HEK293 (cell line): Measurements from ENCODE around the gene SLC16A10.

Experiments
- CTCF ChIA-PET: fragments of 350-600 bp; formaldehyde crosslinking; extraction: SDS; loops from one replicate; lab custom pipeline; 2021; ENCODE audit warnings: antibody characterized with exemption; lab: Yijun Ruan, JAX
- POLR2A ChIA-PET: fragments of 300-600 bp; formaldehyde crosslinking; extraction: SDS; loops from one replicate; lab custom pipeline; 2020; ENCODE audit warnings: antibody characterized with exemption, inconsistent platforms; lab: Yijun Ruan, JAX
- H3K27ac ChIP-seq: fragments of 200-500 bp; sonication (Bioruptor generic); 2 replicates; pipeline ENCODE4 v1.5.1; 2014; ENCODE audit warnings: low read depth, low read length, control low read depth, inconsistent platforms; ENCODE audit errors: extremely low read depth
- H3K36me3 ChIP-seq, 2 experiments: fragments of 200-500 bp in 1 of 2; sonication (Bioruptor generic) in 1 of 2; 1 replicate in 1 of 2; 2 replicates in 1 of 2; pipeline ENCODE4 v1.5.1; 2014 to 2017; ENCODE audit warnings: inconsistent platforms in 2 of 2, low read length in 2 of 2; ENCODE audit not compliant: control insufficient read depth in 2 of 2, insufficient read depth in 1 of 2
- H3K4me1 ChIP-seq: fragments of 200-500 bp; sonication (Bioruptor generic); 2 replicates; pipeline ENCODE4 v1.5.1; 2014; ENCODE audit warnings: mild to moderate bottlenecking, low read length, inconsistent platforms; ENCODE audit not compliant: control insufficient read depth, insufficient read depth
- H3K4me3 ChIP-seq: 2 replicates; pipeline ENCODE4 v1.5.1; 2011; ENCODE audit warnings: low read depth, mild to moderate bottlenecking, control low read depth, low read length, moderate library complexity
- H3K9me3 ChIP-seq: fragments of 200-500 bp; sonication (Bioruptor generic); 2 replicates; pipeline ENCODE4 v1.5.1; 2014; ENCODE audit warnings: low read depth, low read length, inconsistent platforms; ENCODE audit not compliant: control insufficient read depth, insufficient read depth
- FEZF1 ChIP-seq: fragments of 450-650 bp; formaldehyde crosslinking; IDR thresholded peaks from 2 replicates; pipeline ENCODE4 v1.5.1; 2016; ENCODE audit warnings: missing biosample characterization, missing genetic modification characterization
- HOXD13 ChIP-seq: sonication (generic); formaldehyde crosslinking; IDR thresholded peaks from 2 replicates; pipeline ENCODE4 v1.8.0; 2022; ENCODE audit warnings: missing genetic modification reagents, borderline replicate concordance
- KLF1 ChIP-seq: fragments of 450-650 bp; formaldehyde crosslinking; IDR thresholded peaks from 2 replicates; pipeline ENCODE4 v1.5.1; 2016; ENCODE audit warnings: missing biosample characterization, missing genetic modification characterization
- TRIM28 ChIP-seq: IDR thresholded peaks from 2 replicates; pipeline ENCODE4 v1.6.1; 2011; ENCODE audit warnings: low read length, control low read depth, borderline replicate concordance
- ZNF121 ChIP-seq: fragments of 450-650 bp; formaldehyde crosslinking; IDR thresholded peaks from 2 replicates; pipeline ENCODE4 v1.5.1; 2016; ENCODE audit warnings: missing biosample characterization, missing genetic modification characterization
- ZNF223 ChIP-seq: fragments of 450-650 bp; formaldehyde crosslinking; IDR thresholded peaks from 2 replicates; pipeline ENCODE4 v1.5.1; 2016; ENCODE audit warnings: missing biosample characterization, missing genetic modification characterization
- ZNF292 ChIP-seq: fragments of 450-650 bp; formaldehyde crosslinking; IDR thresholded peaks from 2 replicates; pipeline ENCODE4 v1.5.1; 2016; ENCODE audit warnings: low read depth, missing biosample characterization, missing genetic modification characterization, borderline replicate concordance
- ZNF324 ChIP-seq: fragments of 450-650 bp; formaldehyde crosslinking; IDR thresholded peaks from 2 replicates; pipeline ENCODE4 v1.5.1; 2016; ENCODE audit warnings: missing biosample characterization, missing genetic modification characterization
- ZNF37A ChIP-seq: fragments of 450-650 bp; IDR thresholded peaks from 2 replicates; pipeline ENCODE4 v1.5.1; 2018; ENCODE audit warnings: missing biosample characterization, missing genetic modification characterization
- ZNF433 ChIP-seq: fragments of 450-650 bp; formaldehyde crosslinking; IDR thresholded peaks from 2 replicates; pipeline ENCODE4 v1.5.1; 2016; ENCODE audit warnings: missing biosample characterization, missing genetic modification characterization, low read depth
- ZNF529 ChIP-seq: fragments of 450-650 bp; formaldehyde crosslinking; IDR thresholded peaks from 2 replicates; pipeline ENCODE4 v1.5.1; 2017; ENCODE audit warnings: missing genetic modification characterization, missing biosample characterization; ENCODE audit not compliant: insufficient replicate concordance
- ZNF558 ChIP-seq: fragments of 450-650 bp; formaldehyde crosslinking; IDR thresholded peaks from 2 replicates; pipeline ENCODE4 v1.5.1; 2016; ENCODE audit warnings: missing biosample characterization, missing genetic modification characterization
- ZNF585B ChIP-seq: fragments of 450-650 bp; formaldehyde crosslinking; IDR thresholded peaks from 2 replicates; pipeline ENCODE4 v1.5.1; 2016; ENCODE audit warnings: missing biosample characterization, missing genetic modification characterization
- ZNF610 ChIP-seq: fragments of 450-650 bp; formaldehyde crosslinking; IDR thresholded peaks from 2 replicates; pipeline ENCODE4 v1.5.1; 2016; ENCODE audit warnings: missing biosample characterization, missing genetic modification characterization, borderline replicate concordance
- ZNF626 ChIP-seq: fragments of 450-650 bp; sonication (Bioruptor Pico); formaldehyde crosslinking; IDR thresholded peaks from 2 replicates; pipeline ENCODE4 v1.5.1; 2018; ENCODE audit warnings: missing biosample characterization, missing genetic modification characterization, inconsistent platforms
- ZNF629 ChIP-seq: fragments of 450-650 bp; formaldehyde crosslinking; IDR thresholded peaks from 2 replicates; pipeline ENCODE4 v1.5.1; 2017; ENCODE audit warnings: missing biosample characterization, missing genetic modification characterization
- ZNF654 ChIP-seq: fragments of 450-650 bp; formaldehyde crosslinking; IDR thresholded peaks from 2 replicates; pipeline ENCODE4 v1.5.1; 2016; ENCODE audit warnings: low read depth, missing biosample characterization, missing genetic modification characterization
- ZNF76 ChIP-seq: fragments of 450-650 bp; formaldehyde crosslinking; IDR thresholded peaks from 2 replicates; pipeline ENCODE4; 2016; ENCODE audit warnings: low read depth, missing biosample characterization, missing genetic modification characterization, borderline replicate concordance
- ZXDB ChIP-seq: fragments of 450-650 bp; formaldehyde crosslinking; IDR thresholded peaks from 2 replicates; pipeline ENCODE4 v1.5.1; 2016; ENCODE audit warnings: missing biosample characterization, missing genetic modification characterization
- TF ChIP-seq, protein P1 (sequence below): fragments of 450-650 bp; formaldehyde crosslinking; IDR thresholded peaks from 2 replicates; pipeline ENCODE4 v1.5.1; 2017; ENCODE audit warnings: missing biosample characterization, missing genetic modification characterization
- TF ChIP-seq, protein P2 (sequence below): fragments of 450-650 bp; formaldehyde crosslinking; IDR thresholded peaks from 2 replicates; pipeline ENCODE4 v1.5.1; 2016; ENCODE audit warnings: missing biosample characterization, missing genetic modification characterization
- TF ChIP-seq, protein P3 (sequence below): fragments of 450-650 bp; formaldehyde crosslinking; IDR thresholded peaks from 2 replicates; pipeline ENCODE4 v1.5.1; 2016; ENCODE audit warnings: missing biosample characterization, missing genetic modification characterization
- TF ChIP-seq, protein P4 (sequence below): fragments of 450-650 bp; formaldehyde crosslinking; conservative IDR thresholded peaks from 2 replicates; pipeline ENCODE4 v1.5.1; 2016; ENCODE audit warnings: low read depth, missing biosample characterization, missing genetic modification characterization
- TF ChIP-seq, protein P5 (sequence below): fragments of 450-650 bp; formaldehyde crosslinking; IDR thresholded peaks from 2 replicates; pipeline ENCODE4 v1.5.1; 2016; ENCODE audit warnings: missing biosample characterization, missing genetic modification characterization

SLC16A10 gene

DNA sequence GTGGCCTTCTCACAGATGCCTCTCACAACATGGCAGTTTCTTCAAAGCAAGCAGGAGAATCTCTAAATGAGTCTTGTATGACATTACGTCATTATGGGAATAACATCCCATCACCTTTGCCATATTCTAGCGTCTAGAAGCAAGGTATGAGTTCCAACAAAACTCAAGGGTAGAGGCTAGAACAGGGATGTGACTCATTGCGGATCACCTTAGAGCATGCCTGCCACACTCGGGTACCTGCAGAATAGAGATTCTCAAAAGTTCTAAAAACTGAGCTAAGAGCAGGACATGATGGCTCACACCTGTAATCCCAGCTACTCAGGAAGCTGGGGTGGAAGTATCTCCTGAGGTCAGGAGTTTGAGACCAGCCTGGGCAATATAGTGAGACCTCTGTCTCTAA lies 182.8 kb downstream of the SLC16A10 start (continued):
- TF ChIP-seq ZNF433 (tag by site-specific recombination) (no peak), ZNF324 (tag by site-specific recombination) (no peak), ZNF121 (tag by site-specific recombination) (no peak), ZNF76 (no peak), ZNF629 (no peak), ZNF292 (no peak), ZXDB (tag by site-specific recombination) (no peak)
- TF ChIP-seq, protein P1, sequence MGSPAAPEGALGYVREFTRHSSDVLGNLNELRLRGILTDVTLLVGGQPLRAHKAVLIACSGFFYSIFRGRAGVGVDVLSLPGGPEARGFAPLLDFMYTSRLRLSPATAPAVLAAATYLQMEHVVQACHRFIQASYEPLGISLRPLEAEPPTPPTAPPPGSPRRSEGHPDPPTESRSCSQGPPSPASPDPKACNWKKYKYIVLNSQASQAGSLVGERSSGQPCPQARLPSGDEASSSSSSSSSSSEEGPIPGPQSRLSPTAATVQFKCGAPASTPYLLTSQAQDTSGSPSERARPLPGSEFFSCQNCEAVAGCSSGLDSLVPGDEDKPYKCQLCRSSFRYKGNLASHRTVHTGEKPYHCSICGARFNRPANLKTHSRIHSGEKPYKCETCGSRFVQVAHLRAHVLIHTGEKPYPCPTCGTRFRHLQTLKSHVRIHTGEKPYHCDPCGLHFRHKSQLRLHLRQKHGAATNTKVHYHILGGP (tag by site-specific recombination) = no peak
- TF ChIP-seq, all 188 proteins: peak for 0

DNA sequence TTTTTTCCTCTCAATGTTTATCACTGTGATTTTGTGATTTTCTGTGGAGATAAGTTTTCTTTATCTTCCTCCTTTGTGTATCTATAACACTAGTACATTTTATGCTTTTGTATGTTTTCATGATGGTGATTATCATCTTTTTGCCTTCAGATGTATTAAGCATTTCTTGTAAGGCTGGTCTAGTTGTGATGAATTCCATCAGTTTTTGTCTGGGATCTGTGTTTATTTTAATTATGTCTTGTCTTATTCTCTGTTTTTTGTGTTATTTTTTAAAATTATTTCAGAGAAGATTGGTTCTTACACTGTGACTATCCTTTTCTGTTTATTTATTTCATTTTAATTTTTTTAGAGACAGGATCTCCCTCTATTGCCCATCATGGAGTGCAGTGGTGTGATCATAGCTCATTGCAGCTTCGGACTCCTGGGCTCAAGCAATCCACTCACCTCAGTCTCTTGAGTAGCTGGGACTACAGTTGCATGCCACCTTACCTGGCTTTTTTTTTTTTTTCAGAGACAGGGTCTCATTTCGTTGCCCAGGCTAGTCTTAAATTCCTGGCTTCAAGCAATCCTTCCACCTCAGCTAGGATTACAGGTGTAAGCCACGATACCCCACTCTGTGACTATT lies 187.4 kb downstream of the SLC16A10 start:
- ChIA-PET POLR2A (no interaction called here), CTCF (interaction anchor here (0.5 kb wide), 1 partner anchor 1790 kb away, joined by 3 read pairs; no protein-coding TSS in a partner anchor)
- Histone ChIP-seq H3K4me3 (no peak overlapping the region), H3K9me3 (no peaks in the 10 kb centered on the region), H3K36me3 (peaks cover 45 to 77% of the 10 kb centered on the region in 2 experiments), H3K27ac (no peak overlapping the region), H3K4me1 (no peaks in the 10 kb centered on the region)
- TF ChIP-seq, protein P2, sequence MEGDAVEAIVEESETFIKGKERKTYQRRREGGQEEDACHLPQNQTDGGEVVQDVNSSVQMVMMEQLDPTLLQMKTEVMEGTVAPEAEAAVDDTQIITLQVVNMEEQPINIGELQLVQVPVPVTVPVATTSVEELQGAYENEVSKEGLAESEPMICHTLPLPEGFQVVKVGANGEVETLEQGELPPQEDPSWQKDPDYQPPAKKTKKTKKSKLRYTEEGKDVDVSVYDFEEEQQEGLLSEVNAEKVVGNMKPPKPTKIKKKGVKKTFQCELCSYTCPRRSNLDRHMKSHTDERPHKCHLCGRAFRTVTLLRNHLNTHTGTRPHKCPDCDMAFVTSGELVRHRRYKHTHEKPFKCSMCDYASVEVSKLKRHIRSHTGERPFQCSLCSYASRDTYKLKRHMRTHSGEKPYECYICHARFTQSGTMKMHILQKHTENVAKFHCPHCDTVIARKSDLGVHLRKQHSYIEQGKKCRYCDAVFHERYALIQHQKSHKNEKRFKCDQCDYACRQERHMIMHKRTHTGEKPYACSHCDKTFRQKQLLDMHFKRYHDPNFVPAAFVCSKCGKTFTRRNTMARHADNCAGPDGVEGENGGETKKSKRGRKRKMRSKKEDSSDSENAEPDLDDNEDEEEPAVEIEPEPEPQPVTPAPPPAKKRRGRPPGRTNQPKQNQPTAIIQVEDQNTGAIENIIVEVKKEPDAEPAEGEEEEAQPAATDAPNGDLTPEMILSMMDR (tag by site-specific recombination) = no peak
- TF ChIP-seq ZNF223 (tag by site-specific recombination) (no peak), TRIM28 (peak; percentile 87), ZNF37A (no peak), ZNF558 (tag by site-specific recombination) (0 out of 2 replicates have a peak, but pooled peaks have one; percentile 31), ZNF610 (tag by site-specific recombination) (0 out of 2 replicates have a peak, but pooled peaks have one; percentile 70), ZNF585B (tag by site-specific recombination) (0 out of 2 replicates have a peak, but pooled peaks have one; percentile 20), ZNF626 (tag by site-specific recombination) (peak; percentile 43; the same call in 1 of the 2 replicates), HOXD13 (CRISPR knock-in tag) (no peak), ZNF654 (no peak), ZNF529 (tag by site-specific recombination) (no peak), KLF1 (no peak), FEZF1 (no peak)
- TF ChIP-seq, protein P3, sequence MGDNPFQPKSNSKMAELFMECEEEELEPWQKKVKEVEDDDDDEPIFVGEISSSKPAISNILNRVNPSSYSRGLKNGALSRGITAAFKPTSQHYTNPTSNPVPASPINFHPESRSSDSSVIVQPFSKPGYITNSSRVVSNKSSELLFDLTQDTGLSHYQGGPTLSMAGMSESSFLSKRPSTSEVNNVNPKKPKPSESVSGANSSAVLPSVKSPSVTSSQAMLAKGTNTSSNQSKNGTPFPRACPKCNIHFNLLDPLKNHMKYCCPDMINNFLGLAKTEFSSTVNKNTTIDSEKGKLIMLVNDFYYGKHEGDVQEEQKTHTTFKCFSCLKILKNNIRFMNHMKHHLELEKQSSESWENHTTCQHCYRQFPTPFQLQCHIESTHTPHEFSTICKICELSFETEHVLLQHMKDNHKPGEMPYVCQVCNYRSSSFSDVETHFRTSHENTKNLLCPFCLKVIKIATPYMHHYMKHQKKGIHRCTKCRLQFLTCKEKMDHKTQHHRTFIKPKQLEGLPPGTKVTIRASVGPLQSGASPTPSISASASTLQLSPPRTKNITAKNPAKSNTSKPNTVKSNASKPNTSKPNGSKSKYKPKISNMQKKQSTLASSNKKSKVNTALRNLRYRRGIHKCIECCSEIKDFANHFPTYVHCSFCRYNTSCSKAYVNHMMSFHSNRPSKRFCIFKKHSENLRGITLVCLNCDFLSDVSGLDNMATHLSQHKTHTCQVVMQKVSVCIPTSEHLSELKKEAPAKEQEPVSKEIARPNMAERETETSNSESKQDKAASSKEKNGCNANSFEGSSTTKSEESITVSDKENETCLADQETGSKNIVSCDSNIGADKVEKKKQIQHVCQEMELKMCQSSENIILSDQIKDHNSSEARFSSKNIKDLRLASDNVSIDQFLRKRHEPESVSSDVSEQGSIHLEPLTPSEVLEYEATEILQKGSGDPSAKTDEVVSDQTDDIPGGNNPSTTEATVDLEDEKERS (tag by site-specific recombination) = 0 out of 2 replicates have a peak, but pooled peaks have one; percentile 69
- TF ChIP-seq, protein P4, sequence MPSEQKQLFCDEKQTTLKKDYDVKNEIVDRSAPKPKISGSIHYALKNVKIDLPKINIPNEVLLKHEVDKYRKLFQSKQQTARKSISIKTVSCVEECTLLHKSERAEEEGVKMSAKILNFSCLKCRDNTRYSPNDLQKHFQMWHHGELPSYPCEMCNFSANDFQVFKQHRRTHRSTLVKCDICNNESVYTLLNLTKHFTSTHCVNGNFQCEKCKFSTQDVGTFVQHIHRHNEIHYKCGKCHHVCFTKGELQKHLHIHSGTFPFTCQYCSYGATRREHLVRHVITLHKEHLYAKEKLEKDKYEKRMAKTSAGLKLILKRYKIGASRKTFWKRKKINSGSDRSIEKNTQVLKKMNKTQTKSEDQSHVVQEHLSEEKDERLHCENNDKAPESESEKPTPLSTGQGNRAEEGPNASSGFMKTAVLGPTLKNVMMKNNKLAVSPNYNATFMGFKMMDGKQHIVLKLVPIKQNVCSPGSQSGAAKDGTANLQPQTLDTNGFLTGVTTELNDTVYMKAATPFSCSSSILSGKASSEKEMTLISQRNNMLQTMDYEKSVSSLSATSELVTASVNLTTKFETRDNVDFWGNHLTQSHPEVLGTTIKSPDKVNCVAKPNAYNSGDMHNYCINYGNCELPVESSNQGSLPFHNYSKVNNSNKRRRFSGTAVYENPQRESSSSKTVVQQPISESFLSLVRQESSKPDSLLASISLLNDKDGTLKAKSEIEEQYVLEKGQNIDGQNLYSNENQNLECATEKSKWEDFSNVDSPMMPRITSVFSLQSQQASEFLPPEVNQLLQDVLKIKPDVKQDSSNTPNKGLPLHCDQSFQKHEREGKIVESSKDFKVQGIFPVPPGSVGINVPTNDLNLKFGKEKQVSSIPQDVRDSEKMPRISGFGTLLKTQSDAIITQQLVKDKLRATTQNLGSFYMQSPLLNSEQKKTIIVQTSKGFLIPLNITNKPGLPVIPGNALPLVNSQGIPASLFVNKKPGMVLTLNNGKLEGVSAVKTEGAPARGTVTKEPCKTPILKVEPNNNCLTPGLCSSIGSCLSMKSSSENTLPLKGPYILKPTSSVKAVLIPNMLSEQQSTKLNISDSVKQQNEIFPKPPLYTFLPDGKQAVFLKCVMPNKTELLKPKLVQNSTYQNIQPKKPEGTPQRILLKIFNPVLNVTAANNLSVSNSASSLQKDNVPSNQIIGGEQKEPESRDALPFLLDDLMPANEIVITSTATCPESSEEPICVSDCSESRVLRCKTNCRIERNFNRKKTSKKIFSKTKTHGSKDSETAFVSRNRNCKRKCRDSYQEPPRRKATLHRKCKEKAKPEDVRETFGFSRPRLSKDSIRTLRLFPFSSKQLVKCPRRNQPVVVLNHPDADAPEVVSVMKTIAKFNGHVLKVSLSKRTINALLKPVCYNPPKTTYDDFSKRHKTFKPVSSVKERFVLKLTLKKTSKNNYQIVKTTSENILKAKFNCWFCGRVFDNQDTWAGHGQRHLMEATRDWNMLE = 0 out of 2 replicates have a peak, but pooled peaks have one; percentile 26
- TF ChIP-seq, protein P5, sequence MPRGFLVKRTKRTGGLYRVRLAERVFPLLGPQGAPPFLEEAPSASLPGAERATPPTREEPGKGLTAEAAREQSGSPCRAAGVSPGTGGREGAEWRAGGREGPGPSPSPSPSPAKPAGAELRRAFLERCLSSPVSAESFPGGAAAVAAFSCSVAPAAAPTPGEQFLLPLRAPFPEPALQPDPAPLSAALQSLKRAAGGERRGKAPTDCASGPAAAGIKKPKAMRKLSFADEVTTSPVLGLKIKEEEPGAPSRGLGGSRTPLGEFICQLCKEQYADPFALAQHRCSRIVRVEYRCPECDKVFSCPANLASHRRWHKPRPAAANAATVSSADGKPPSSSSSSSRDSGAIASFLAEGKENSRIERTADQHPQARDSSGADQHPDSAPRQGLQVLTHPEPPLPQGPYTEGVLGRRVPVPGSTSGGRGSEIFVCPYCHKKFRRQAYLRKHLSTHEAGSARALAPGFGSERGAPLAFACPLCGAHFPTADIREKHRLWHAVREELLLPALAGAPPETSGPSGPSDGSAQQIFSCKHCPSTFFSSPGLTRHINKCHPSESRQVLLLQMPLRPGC (tag by site-specific recombination) = 0 out of 2 replicates have a peak, but pooled peaks have one; percentile 22
